Fibroblast of lung (primary cell): ENCODE results near the gene IFIH1. TPM values are rescaled to one million over a fixed set of nuclear protein-coding genes. Genes with fewer than 3 reads are reported as not detected.

ENCODE experiments used
- DNase-seq, 2 donors: peaks; one replicate each; pipeline versions ENCODE4 v3.0.0 to v3.0.0-alpha.2; 2010; ENCODE audit warnings: low read depth in 2 of 2
- H2AFZ ChIP-seq: 2 replicates; pipeline ENCODE4 v1.5.1; 2012; ENCODE audit warnings: low read length, control low read depth, inconsistent platforms
- H3K27ac ChIP-seq: 2 replicates; pipeline ENCODE4 v1.5.1; 2011; ENCODE audit warnings: low read length, control low read depth; ENCODE audit not compliant: insufficient read depth
- H3K27me3 ChIP-seq: 2 replicates; pipeline ENCODE4 v1.5.1; 2011; ENCODE audit warnings: mild to moderate bottlenecking, low read length; ENCODE audit not compliant: control insufficient read depth, insufficient read depth
- H3K36me3 ChIP-seq: 2 replicates; pipeline ENCODE4 v1.5.1; 2011; ENCODE audit warnings: low read length; ENCODE audit not compliant: control insufficient read depth, insufficient read depth
- H3K4me1 ChIP-seq: 2 replicates; pipeline ENCODE4 v1.5.1; 2011; ENCODE audit warnings: low read length; ENCODE audit not compliant: control insufficient read depth, insufficient read depth; ENCODE audit errors: extremely low read depth
- H3K4me2 ChIP-seq: 2 replicates; pipeline ENCODE4 v1.5.1; 2011; ENCODE audit warnings: low read length, control low read depth; ENCODE audit not compliant: insufficient read depth; ENCODE audit errors: extremely low read depth
- H3K4me3 ChIP-seq, 4 experiments: fragments of 200-600 bp in 1 of 4; sonication (generic) in 1 of 4; replicated peaks in 1 of 4; 2 replicates each; pipeline ENCODE4 v1.5.1; 2011 to 2016; ENCODE audit warnings: low read length in 4 of 4, low read depth in 3 of 4, mild to moderate bottlenecking in 3 of 4, control low read depth in 2 of 4, inconsistent platforms in 1 of 4, mixed read lengths in 1 of 4; ENCODE audit not compliant: insufficient read depth in 1 of 4; ENCODE audit errors: control extremely low read depth in 1 of 4
- H3K79me2 ChIP-seq: 2 replicates; pipeline ENCODE4 v1.5.1; 2012; ENCODE audit warnings: mild to moderate bottlenecking, low read length, inconsistent platforms; ENCODE audit not compliant: control insufficient read depth, insufficient read depth
- H3K9ac ChIP-seq: 2 replicates; pipeline ENCODE4 v1.5.1; 2011; ENCODE audit warnings: mild to moderate bottlenecking, low read length, control low read depth; ENCODE audit not compliant: insufficient read depth
- H3K9me3 ChIP-seq: 2 replicates; pipeline ENCODE4 v1.5.1; 2012; ENCODE audit warnings: low read depth, low read length; ENCODE audit not compliant: control insufficient read depth, insufficient read depth
- H4K20me1 ChIP-seq: 2 replicates; pipeline ENCODE4 v1.5.1; 2011; ENCODE audit warnings: low read length; ENCODE audit not compliant: control insufficient read depth, insufficient read depth; ENCODE audit errors: extremely low read depth
- EZH2 ChIP-seq: IDR thresholded peaks from 2 replicates; pipeline ENCODE4 v1.5.1; 2012; ENCODE audit warnings: low read length, control low read depth, mild to moderate bottlenecking; ENCODE audit errors: missing control alignments
- polyA plus RNA-seq, 2 donors: library from polyadenylated mRNA; depleted of rRNA in 1 of 2; stranded (reverse) in 1 of 2; unstranded in 1 of 2; fragments of >200 nt; gene quantifications; 2 replicates each; pipeline ENCODE4 v1.2.1, GENCODE V29; 2011 to 2012; ENCODE audit warnings: missing spikeins in 1 of 2
- total RNA-seq: library from RNA; depleted of rRNA; stranded (reverse); fragments of >200 nt; gene quantifications from 2 replicates; pipeline ENCODE4 v1.2.1, GENCODE V29; 2014
- TF ChIP-seq, protein P1 (sequence below), 2 donors: IDR thresholded peaks in 1 of 2; conservative IDR thresholded peaks in 1 of 2; 1 replicate in 1 of 2; 2 replicates in 1 of 2; pipeline ENCODE4 v1.5.1; 2011 to 2012; ENCODE audit warnings: low read length in 2 of 2, control low read depth in 1 of 2, inconsistent platforms in 1 of 2, low read depth in 1 of 2, mild to moderate bottlenecking in 1 of 2

The IFIH1 gene
- total and polyA plus RNA-seq, 2 donors (not counting 1 experiment from before 2014, with no cell fraction given), result 4.2 to 11.4 TPM

DNA sequence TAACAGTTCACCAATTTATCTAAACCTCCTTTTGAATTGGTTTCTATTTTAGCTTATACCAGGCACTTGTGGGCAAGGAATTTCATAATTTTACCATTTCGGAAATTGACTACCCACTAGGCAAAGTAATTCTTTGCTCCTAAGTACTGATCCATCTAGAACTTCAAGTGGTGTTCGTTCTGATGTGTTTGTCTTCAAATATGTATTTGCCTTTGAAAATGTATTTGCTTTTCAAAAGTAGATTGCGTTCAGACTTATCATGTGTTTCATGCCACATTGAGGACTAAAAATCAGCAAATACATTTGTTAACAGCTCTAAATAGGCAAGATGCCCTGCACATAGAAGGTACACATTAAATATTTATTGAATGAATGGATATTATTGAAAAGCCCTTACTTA is 26.7 kb downstream of the IFIH1 start:
- Histone ChIP-seq H3K4me1 (peaks cover 2% of the 10 kb centered on the region), H3K27ac (no peak overlapping the region), H3K4me3 (no peak overlapping the region), H4K20me1 (no peaks in the 10 kb centered on the region), H3K27me3 (no peaks in the 10 kb centered on the region), H3K79me2 (no peaks in the 10 kb centered on the region), H3K36me3 (no peaks in the 10 kb centered on the region), H2AFZ (no peak overlapping the region), H3K4me2 (no peak overlapping the region), H3K9ac (no peak overlapping the region), H3K9me3 (no peaks in the 10 kb centered on the region)
- TF ChIP-seq EZH2, result no peak
- TF ChIP-seq, protein P1, sequence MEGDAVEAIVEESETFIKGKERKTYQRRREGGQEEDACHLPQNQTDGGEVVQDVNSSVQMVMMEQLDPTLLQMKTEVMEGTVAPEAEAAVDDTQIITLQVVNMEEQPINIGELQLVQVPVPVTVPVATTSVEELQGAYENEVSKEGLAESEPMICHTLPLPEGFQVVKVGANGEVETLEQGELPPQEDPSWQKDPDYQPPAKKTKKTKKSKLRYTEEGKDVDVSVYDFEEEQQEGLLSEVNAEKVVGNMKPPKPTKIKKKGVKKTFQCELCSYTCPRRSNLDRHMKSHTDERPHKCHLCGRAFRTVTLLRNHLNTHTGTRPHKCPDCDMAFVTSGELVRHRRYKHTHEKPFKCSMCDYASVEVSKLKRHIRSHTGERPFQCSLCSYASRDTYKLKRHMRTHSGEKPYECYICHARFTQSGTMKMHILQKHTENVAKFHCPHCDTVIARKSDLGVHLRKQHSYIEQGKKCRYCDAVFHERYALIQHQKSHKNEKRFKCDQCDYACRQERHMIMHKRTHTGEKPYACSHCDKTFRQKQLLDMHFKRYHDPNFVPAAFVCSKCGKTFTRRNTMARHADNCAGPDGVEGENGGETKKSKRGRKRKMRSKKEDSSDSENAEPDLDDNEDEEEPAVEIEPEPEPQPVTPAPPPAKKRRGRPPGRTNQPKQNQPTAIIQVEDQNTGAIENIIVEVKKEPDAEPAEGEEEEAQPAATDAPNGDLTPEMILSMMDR (conservative IDR thresholded peaks at IDR 0.05 in 1 of 2, IDR thresholded peaks at IDR 0.05 in 1 of 2; ENCODE audit: low read depth in 1 of 2, low read length in 2 of 2), result no peak
- DNase-seq, result no peak

DNA sequence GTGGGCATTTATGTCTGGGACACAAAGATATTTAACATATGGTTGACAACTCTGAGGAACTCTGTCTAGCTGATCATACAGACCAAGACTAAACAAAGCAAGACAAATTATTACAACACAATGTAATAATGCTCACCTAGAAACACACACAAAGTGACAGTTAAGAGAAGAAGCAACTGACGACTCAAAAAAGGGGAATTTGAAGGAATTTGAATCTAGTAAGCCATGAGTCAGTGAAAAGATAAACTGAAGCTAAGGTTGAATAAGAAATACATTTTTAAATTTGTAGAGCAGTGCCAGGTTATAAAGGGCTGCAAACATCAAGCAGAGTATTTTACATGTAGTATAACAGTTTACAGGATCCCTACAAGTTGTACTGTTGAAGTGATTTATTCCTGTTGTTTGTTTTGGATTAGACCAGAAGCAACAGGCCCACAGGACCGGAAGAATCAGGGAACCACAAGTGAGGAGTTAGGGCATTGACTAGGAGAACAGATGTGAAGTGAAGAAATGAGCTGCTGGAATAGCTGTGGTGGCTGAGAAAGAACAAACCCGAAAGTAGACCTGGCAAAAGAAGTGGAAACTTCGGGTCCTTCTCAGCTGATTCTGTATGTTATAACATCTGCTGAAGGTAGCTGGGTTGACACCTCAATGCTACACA is 35.6 kb downstream of the IFIH1 start:
- Histone ChIP-seq H3K4me1 (no peaks in the 10 kb centered on the region), H3K9me3 (no peaks in the 10 kb centered on the region), H3K4me2 (peak overlapping the region; percentile 25), H3K36me3 (no peaks in the 10 kb centered on the region), H3K27ac (no peak overlapping the region), H4K20me1 (no peaks in the 10 kb centered on the region), H3K4me3 (no peak overlapping the region), H3K9ac (no peak overlapping the region), H3K79me2 (no peaks in the 10 kb centered on the region), H2AFZ (no peak overlapping the region), H3K27me3 (no peaks in the 10 kb centered on the region)
- DNase-seq, result peak in 1 of 2 donors; percentile 63
- TF ChIP-seq EZH2, result no peak

DNA sequence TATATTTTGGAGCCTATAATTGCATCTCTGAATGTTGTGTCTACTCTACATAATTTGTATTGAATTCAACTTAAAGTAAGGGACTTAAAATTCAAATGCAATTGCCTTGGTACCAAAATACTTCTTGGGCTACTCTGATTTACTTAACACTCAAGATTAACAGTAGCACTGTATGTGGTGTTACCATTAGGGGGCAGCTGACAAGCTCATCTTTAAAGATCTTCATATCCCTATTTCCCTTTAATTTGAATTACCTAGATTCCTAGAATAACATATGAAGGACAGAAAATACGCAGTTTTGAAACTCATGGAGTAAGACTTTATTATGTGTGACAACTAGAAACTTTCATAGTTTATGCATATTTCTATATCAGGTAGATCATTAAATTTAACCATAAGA is 37.8 kb downstream of the IFIH1 start:
- Histone ChIP-seq H3K36me3 (no peaks in the 10 kb centered on the region), H4K20me1 (no peaks in the 10 kb centered on the region), H3K4me2 (no peak overlapping the region), H3K27ac (no peak overlapping the region), H3K27me3 (no peaks in the 10 kb centered on the region), H3K9ac (no peak overlapping the region), H3K9me3 (no peaks in the 10 kb centered on the region), H2AFZ (no peak overlapping the region), H3K79me2 (no peaks in the 10 kb centered on the region), H3K4me1 (no peaks in the 10 kb centered on the region), H3K4me3 (no peak overlapping the region)
- no peak for TF ChIP-seq EZH2
- TF ChIP-seq, protein P1 (conservative IDR thresholded peaks at IDR 0.05 in 1 of 2, IDR thresholded peaks at IDR 0.05 in 1 of 2; ENCODE audit: low read depth in 1 of 2, low read length in 2 of 2), result no peak
- DNase-seq, result no peak
